MM.1S (cell line): ENCODE results near the gene VPS9D1.

Experiments used
- CTCF ChIP-seq: fragments of 300-600 bp; sonication (generic); IDR thresholded peaks from 2 replicates; pipeline ENCODE4 v1.5.1; 2016; ENCODE audit warnings: antibody characterized with exemption, low read length, mixed read lengths
- EZH2 ChIP-seq: fragments of 300-600 bp; sonication (generic); optimal IDR thresholded peaks from 2 replicates; pipeline ENCODE3; 2017; ENCODE audit warnings: low read depth, mild to moderate bottlenecking, antibody characterized with exemption, low read length, mixed read lengths
- EZH2phosphoT487 ChIP-seq: fragments of 300-600 bp; sonication (generic); IDR thresholded peaks from 2 replicates; pipeline ENCODE4 v1.6.1; 2018; ENCODE audit warnings: antibody characterized with exemption, low read length

GRCh38 chr16:89667633-89668032 is 53.1 kb downstream of the VPS9D1 start:
- TF ChIP-seq CTCF (no peak), EZH2phosphoT487 (no peak), EZH2 (no peak)
